HT-29 (cell line): ENCODE data around the gene OR5D14. TPM values are rescaled to one million over a fixed set of nuclear protein-coding genes. Genes with fewer than 3 reads are reported as not detected.

Experiments used
- DNase-seq: peaks from one replicate; pipeline ENCODE4 v3.0.0-alpha.2; 2015; ENCODE audit warnings: low spot score
- total RNA-seq: library from RNA; depleted of rRNA; stranded (reverse); fragments of >200 nt; shearing (Covaris generic); gene quantifications from 2 replicates; pipeline ENCODE4 v1.2.3, GENCODE V29; 2014; rRNA removed

Gene OR5D14
- total RNA-seq: not detected in 2 replicates

DNA sequence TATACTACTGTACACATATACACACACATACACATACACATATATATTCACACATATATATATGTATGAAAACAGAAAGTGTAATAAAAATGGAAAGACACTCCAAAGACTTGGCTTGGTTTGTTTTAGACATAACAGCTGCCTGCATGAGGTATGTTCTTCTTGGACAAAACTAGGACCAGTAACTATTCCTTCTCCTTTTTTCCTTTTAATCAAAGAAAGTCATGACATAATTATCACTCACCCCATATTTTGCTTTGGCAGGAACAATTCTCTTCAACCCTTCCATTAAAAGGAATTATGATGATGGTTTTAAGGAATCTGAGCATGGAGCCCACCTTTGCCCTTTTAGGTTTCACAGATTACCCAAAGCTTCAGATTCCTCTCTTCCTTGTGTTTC lies at the start of gene OR5D14:
TSS of gene OR5D14 (plus strand) at position 301 of the 400 bp plus-strand sequence. CDS start at position 301, 0 bp downstream.
- DNase-seq: no peak

DNA sequence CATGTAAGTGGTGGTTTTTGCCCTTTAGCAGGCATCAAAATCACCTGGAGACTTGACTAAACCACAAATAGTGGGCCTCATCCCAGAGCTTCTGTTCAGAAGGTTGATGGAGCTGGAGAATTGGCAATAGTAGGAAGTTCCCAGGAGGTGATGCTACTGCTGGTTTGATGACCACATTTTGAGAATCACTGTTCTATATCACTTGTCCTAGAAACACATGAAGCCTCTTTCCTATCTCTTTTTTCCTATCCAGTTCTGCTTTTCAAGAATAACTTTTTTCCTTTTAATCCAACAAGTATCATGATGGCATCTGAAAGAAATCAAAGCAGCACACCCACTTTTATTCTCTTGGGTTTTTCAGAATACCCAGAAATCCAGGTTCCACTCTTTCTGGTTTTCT lies 22.2 kb upstream of the OR5D14 start, which contains the start of gene OR5D13:
TSS of gene OR5D13 (plus strand) at position 301 of the 400 bp plus-strand sequence. CDS start at position 301, 0 bp downstream.
- DNase-seq: no peak

DNA sequence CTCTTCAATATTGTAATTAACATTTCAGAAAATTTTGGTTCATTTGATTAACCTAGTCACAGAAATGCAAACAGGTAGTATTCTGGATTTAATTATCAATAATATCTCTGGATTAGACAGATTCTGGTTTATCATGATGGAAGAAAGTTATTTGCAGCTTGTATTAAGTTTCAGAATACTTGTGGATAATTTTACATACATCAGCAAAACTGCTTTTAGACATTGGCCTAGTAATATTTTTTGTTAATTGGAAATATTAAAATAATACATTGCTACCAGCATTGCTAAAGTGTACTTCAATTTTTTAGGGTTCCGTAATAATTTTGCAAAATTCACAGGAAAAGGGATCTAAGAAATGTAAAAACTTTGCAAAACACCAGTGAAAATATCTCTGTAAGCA lies 3.8 kb upstream of the OR5D14 start:
- DNase-seq: no peak

DNA sequence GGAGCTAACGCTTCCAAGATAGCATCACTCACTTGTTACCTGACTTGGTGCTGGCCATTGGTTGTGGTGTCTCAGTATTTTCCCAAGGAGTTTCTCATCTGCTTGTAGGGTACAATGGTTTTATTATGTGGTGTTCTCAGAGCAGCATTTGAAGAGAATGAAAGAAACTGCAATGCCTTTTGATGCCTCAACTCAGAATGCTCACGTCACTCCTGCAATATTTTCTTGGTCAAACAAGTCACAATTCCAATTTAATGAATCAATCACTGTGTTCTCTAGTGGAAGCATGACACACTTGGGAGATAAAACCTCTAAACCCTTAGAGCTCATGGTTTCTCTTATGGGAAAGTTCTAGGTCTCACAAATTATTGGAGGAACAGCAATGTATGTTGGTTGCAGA lies 2.0 kb upstream of the OR5D14 start:
- DNase-seq: no peak

- DNase-seq: no peak
Measured at GRCh38 chr11:55806248-55806647, 10.9 kb downstream of the OR5D14 start.

- DNase-seq: no peak
Measured at GRCh38 chr11:55811067-55811466, 15.7 kb downstream of the OR5D14 start, which contains the start of gene OR5L1. OR5L1 (plus strand) TSS chr11:55811367; CDS start chr11:55811467, 100 bp downstream.

GRCh38 chr11:55819330-55819729 lies 24.0 kb downstream of the OR5D14 start, which contains the start of gene OR5D18:
OR5D18 (plus strand) TSS chr11:55819630; CDS start chr11:55819630, 0 bp downstream.
- no peak for DNase-seq

DNA sequence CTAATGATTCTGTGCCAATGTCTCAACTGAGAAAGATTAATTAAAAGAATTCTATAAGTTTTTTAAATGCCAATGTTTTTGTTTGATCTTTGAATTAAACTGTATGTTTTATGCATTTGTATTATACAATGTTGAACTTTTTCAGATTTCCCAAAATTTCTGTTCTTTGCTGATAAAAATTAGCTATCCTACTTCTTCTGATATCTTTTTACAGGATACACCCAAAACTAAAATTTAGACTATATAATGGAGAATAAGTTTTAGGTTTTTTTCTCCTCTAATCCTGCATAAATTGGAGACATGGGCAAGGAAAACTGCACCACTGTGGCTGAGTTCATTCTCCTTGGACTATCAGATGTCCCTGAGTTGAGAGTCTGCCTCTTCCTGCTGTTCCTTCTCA lies 31.6 kb downstream of the OR5D14 start, which contains the start of gene OR5L2:
TSS of gene OR5L2 (plus strand) at position 301 of the 400 bp plus-strand sequence. CDS start at position 301, 0 bp downstream.
- no peak for DNase-seq

- no peak for DNase-seq
Measured at GRCh38 chr11:55838452-55838851, 43.1 kb downstream of the OR5D14 start, which contains the start of gene OR5D16. OR5D16 (plus strand) TSS chr11:55838752; CDS start chr11:55838752, 0 bp downstream.

Other genes with a start within 250 kb of the OR5D14 start
- not detected in 2 replicates for gene OR4C15, start 241.1 kb upstream of the OR5D14 start, total RNA-seq
- gene OR4C16, start 223.4 kb upstream of the OR5D14 start, total RNA-seq: not detected in 2 replicates
- not detected in 2 replicates for gene OR4C11, start 187.9 kb upstream of the OR5D14 start, total RNA-seq
- not detected in 2 replicates for gene OR4P4, start 160.4 kb upstream of the OR5D14 start, total RNA-seq
- not detected in 2 replicates for gene OR4S2, start 147.2 kb upstream of the OR5D14 start, total RNA-seq
- not detected in 2 replicates for gene OR4C6, start 133.4 kb upstream of the OR5D14 start, total RNA-seq
- gene OR5D13, start 22.1 kb upstream of the OR5D14 start, total RNA-seq: not detected in 2 replicates
- gene OR5L1, start 15.8 kb downstream of the OR5D14 start, total RNA-seq: not detected in 2 replicates
- gene OR5D18, start 24.1 kb downstream of the OR5D14 start, total RNA-seq: not detected in 2 replicates
- gene OR5L2, start 31.7 kb downstream of the OR5D14 start, total RNA-seq: not detected in 2 replicates
- gene OR5D16, start 43.2 kb downstream of the OR5D14 start, total RNA-seq: not detected in 2 replicates
- gene TRIM51, start 87.7 kb downstream of the OR5D14 start, total RNA-seq: not detected in 2 replicates
- not detected in 2 replicates for gene OR5W2, start 119.0 kb downstream of the OR5D14 start, total RNA-seq
- gene OR5I1, start 140.8 kb downstream of the OR5D14 start, total RNA-seq: not detected in 2 replicates
- not detected in 2 replicates for gene OR10AG1, start 174.4 kb downstream of the OR5D14 start, total RNA-seq
- gene OR5F1, start 199.1 kb downstream of the OR5D14 start, total RNA-seq: not detected in 2 replicates
- gene OR5AS1, start 232.1 kb downstream of the OR5D14 start, total RNA-seq: not detected in 2 replicates